GM18505 (cell line): Measurements from ENCODE around the gene FITM2.
"Not testable (repeated sequence)": the region's sequence is repeated elsewhere in the genome, so short reads cannot be mapped to it uniquely, and the experiment has no call there.

Experiments
- ATAC-seq: cut with Tn5 transposase; IDR thresholded peaks from one replicate; pipeline ENCODE4 v1.9.1; 2021; ENCODE audit not compliant: unreplicated experiment
- POLR2A ChIP-seq: IDR thresholded peaks from 4 replicates; pipeline ENCODE4 v1.6.1; 2011; ENCODE audit warnings: borderline replicate concordance; ENCODE audit not compliant: insufficient read depth, insufficient read length; ENCODE audit errors: extremely low read depth

Gene FITM2, protein sequence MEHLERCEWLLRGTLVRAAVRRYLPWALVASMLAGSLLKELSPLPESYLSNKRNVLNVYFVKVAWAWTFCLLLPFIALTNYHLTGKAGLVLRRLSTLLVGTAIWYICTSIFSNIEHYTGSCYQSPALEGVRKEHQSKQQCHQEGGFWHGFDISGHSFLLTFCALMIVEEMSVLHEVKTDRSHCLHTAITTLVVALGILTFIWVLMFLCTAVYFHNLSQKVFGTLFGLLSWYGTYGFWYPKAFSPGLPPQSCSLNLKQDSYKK

DNA sequence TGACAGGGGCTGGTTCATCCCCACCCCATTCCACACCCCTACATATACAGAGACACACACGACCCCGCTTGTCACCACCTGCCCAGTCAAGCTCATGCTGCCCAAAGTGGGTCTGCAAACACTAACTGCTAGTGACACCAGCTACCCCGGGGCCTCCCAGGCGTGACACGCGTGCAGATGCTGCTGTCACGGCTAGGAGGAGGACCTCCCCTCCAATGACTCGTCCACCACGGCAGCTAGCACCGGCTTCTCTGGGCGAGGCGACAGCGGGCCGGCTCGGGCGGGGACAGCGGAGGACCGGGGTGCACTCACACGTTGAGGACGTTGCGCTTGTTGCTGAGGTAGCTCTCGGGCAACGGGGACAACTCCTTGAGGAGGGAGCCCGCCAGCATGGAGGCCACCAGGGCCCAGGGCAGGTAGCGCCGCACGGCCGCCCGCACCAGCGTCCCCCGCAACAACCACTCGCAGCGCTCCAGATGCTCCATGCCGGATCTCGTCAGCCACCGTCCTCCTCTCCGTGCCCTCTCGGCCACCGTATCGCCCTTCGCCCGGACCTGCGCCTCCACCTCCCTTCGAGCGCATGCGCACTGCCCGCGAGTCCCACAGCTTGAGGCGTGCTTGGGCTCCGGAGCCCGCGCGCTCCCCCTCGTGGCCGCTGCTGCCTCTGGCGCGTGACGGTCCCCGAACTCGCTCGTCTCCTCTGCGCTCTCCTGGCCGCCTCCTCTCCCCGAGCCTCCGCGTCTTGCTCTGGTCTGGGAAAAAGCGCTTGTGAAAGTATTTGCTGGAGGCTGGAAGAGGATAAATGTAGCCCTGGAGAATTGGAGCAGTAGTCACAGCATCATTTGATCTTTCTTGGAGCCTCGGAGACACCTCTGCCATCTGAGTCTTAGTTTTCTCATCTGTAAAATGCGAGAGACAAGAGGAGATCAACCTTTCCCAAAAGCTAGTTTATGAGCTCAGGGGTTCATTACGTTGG is at the start of gene FITM2:
TSS of gene FITM2 (minus strand) at position 539 of the 976 bp plus-strand sequence. CDS start at position 485, 54 bp downstream.
- peak; percentile 66 for TF ChIP-seq POLR2A
- peak; percentile 91 for ATAC-seq

DNA sequence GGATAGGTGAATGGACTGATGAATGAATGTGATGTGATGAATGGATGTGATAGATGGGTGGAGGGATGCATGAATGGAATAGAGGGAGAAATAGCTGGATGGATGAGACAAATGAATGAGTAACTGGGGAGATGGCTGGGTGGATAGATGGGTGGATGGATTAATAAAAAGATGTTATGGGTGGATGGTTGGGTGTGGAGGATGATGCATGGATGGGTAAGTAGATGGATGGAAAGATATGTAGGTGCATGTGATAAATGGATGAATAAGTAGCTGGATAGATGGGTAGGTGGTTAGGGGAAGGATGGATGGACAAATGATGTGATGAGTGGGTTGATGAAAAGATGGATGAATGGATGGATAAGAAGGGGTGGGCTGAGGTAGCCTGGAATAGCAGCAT is 49.2 kb upstream of the FITM2 start:
- TF ChIP-seq POLR2A, result no peak
- no peak for ATAC-seq

DNA sequence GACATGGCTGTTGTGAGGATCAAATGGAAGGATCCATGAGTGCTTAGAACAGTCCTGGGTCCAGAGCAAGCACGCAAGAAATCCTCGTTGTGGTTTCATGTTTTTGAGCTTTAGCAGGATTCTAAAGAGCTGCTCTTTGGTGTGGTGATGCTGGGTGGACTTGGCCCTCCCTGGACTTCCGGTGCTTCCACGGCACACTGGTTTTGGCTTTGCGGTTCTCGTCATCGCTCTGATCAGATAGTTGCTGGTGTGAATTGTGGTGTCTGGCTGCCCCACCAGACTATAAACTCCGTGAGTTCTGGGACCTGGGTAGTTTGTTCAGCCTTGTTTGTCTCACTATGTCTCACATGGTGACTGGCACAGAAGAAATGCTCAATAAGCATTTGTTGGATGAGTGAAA is 47.8 kb upstream of the FITM2 start:
- no peak for TF ChIP-seq POLR2A

DNA sequence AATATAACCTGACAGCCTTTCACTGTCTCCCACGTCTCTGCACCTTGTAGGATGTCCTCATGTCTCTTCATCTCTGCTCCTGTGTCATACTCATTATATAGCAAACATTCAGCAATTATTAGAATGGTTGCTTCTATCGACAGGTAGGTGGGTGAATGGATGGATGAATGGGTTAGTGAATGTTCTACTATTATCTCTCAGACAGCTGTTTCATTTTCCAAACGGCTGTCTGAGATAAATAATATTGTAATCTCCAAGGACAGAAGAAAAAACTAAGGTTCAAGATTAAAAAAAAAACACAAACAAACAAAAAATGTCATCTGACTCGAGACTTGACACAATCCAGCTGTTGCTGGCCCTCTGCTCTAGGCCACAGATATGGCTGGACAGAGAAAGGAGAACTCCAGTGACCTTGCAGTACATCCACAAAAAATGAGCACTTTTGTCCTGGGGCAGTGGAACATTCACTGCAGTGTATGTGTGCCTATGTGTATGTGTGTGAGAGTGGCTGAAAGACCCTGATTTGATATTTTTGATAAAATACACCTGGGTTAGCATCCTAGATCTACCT is 46.6 kb upstream of the FITM2 start:
- no peak for ATAC-seq
- no peak for TF ChIP-seq POLR2A

More for the DNA sequence above, 47.8 kb upstream of the FITM2 start:
- ATAC-seq, result no peak

DNA sequence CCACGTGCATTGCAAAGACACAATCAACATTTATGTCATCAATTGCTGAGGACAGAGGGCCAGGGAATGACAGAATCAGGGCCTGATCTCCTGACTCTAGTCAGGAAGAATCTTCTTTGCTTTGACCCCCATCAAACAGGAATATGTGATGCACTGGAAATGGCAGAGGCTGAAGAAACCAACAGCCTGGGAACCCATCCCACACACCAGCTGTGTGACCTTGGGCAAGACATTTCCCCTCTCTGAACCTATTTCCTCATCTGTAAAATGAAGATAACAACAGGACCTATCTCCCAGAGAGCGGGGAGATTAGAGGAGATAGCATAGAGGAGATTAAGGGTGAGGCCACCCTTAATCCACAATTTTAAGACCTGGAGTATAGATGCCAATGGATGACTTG is 46.0 kb upstream of the FITM2 start:
- no peak for TF ChIP-seq POLR2A
- ATAC-seq, result no peak

DNA sequence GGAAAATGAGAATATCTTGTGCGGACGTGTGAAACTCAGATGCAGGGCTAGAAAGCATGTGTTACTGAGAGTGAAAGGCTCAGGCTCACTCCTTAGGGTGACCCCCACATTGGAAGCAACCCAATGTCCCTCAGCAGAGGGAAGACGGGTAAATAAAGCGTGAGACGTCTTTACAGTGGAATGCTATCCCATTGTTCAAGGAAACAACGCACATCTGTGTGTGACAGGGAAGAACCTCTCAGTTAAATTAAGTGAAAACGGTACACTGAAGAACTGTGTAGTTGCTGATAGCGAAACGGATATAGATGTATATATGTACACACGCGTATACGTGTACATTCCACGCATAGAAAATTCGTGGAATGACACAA is 45.3 kb upstream of the FITM2 start:
- ATAC-seq, result no peak
- TF ChIP-seq POLR2A, result no peak

DNA sequence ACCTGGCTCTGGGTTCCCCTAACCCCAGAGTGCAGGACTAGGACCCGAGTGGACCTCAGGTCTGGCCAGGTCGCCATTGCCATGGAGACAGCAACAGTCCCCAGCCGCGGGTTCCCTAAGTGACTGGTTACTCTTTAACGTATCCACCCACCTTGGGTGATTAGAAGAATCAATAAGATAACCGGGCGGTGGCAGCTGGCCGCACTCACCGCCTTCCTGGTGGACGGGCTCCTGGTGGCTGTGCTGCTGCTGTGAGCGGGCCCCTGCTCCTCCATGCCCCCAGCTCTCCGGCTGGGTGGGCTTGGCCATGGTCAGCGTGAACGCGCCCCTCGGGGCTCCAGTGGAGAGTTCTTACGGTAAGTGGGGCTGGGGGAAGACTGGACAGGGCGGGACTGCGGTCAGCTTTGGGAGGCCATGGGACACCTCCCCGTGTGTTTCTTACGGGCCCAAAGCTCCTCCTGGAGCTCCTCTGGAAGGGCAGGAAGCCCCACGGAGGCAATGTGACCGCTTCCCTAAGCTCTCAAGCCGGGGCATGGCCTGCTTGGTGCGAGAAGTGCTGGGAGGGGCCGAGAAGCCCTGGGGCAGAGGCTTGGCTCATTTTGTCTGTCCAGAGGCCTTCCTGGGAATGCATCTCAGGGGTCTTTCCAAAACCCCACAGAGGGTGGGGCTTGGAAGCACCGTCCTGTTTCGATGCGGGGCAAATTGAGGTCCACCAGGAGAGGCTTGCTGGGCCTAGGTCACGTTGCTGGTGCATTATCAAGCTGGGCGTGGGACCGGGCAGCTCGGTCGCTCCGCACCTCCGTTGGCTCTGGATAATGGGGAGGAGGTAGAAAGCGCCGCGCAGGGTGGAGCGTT is 44.7 kb upstream of the FITM2 start, which contains the start of gene HNF4A:
TSS of gene HNF4A (plus strand) at position 202 of the 855 bp plus-strand sequence. CDS start at position 308, 106 bp downstream.
- no peak for ATAC-seq
- no peak for TF ChIP-seq POLR2A

DNA sequence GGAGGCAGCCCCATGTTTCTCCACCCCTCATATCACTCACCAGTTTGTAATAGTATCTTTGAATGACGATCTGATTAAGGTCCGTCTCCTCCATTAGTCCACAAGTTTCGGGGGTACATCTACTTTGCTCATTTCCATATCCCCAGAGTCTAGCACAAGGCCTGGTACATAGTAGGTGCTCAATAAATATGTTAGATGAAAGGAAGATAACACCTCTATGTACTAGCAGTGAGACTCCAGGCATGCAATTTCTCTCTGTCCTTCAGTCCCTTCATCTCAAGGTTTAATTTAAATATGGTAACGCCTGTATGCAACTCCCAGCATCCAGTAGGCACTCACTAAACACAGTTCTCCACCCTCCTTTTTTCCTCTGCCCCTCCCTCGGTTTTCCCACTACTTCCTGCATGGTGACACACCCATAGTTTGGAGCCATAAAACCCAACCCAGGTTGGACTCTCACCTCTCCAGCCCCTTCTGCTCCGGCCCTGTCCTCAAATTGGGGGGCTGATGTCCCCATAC is 44.0 kb upstream of the FITM2 start:
- no peak for TF ChIP-seq POLR2A
- ATAC-seq, result no peak

DNA sequence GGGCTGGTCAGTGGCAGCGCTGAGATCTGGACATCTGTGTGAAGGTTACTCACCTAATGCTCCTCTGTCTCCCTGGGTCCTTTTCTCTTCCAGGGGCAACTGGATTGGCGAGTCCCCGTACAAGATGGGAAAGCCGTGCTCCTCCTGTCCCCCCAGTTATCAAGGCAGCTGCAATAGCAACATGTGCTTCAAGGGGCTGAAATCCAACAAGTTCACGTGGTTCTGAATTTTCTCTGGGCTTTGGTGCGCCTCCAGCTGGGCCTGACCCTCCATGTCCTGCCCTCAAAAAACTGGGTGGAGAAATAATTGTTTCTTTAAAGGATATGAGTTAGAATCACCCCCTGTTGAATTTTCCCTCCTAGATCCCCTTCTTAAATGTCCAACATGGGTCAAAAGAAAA is 39.6 kb upstream of the FITM2 start:
- TF ChIP-seq POLR2A, result no peak
- no peak for ATAC-seq

DNA sequence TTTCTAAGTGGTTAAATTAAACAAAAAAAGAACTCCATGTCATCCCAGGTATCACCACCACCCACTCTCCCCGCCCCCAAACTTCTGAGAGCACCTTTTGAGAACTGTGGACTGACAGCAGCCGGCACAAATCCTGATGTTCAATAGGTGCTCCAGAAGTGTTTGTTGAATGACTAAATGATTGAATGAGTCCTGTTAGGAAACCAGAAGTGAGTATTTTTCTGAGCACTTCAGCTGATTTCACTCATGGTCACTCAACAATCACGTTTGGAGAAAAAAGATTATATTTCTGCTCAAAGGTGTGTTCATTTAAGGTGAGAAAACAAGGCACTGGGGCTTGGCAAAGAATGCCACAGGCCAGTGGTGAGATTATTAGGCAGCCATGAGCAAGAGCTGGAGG is 38.3 kb upstream of the FITM2 start:
- no peak for ATAC-seq
- TF ChIP-seq POLR2A, result no peak

DNA sequence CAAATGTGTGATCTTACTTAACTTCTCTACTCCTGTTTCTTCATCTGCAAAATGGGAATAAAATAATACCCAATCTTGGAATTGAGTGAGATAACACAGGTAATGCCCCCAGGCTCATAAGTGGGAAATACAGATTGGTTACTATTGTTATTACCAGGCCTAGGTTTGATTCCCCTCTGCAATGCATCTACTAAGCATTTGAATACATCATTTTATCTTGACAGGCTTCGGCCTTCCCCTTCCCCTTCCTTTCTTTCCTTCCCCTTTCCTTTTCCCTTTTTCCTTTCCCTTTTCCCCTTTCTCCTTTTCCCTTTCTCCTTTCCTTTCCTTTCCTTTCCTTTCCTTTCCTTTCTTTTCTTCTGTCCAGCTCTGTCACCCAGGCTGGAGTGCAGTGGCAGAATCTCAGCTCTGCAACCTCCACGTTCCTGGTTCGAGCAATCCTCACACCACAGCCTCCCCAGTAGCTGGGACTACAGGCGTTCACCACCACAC is 37.2 kb upstream of the FITM2 start:
- TF ChIP-seq POLR2A, result no peak
- ATAC-seq, result no peak

DNA sequence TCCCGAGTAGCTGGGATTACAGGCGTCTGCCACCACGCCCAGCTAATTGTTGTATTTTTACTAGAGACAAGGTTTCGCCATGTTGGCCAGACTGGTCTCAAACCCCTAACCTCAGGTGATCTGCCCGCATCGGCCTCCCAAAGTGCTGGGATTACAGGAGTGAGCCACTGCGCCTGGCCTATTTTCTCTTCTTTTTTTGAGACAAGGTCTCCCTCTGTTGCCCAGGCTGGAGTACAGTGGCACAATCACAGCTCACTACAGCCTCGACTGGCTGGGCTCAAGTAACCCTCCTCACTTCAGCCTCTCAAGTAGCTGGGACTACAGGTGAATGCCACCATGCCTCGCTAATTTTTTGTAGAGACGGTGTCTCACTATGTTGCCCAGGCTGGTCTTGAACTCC is 34.9 kb upstream of the FITM2 start:
- not testable (repeated sequence) for ATAC-seq
